NCI-H446 treated with DMSO at 0.1 percent for 48 hours (cell line): ENCODE results near the gene ZG16B.

Experiments used
- DNase-seq: peaks from one replicate; lab custom pipeline; 2025; lab: John Stamatoyannopoulos, UW

Gene ZG16B

GRCh38 chr16:2867987-2868789, 38.1 kb downstream of the ZG16B start:
- DNase-seq, result peak; percentile 78

DNA sequence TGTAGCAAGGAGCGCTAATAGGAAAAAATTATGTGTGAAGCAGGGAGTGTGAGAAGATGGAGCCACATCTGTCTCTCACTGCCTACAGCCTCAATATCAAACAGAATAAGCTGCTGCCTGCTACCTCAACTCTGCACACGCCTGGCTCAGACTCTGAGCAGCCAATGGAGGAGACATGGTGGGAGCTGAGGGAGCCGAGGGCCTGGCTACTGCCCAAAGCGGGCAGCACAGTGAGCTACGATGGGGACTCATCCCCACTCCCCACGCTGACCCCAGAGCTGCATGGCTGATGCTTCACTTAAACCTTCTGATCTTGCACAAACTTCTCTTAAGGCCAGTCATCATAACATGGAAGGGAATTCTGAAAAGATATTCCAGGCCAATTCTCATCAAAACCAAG, 41.8 kb downstream of the ZG16B start:
- no peak for DNase-seq

DNA sequence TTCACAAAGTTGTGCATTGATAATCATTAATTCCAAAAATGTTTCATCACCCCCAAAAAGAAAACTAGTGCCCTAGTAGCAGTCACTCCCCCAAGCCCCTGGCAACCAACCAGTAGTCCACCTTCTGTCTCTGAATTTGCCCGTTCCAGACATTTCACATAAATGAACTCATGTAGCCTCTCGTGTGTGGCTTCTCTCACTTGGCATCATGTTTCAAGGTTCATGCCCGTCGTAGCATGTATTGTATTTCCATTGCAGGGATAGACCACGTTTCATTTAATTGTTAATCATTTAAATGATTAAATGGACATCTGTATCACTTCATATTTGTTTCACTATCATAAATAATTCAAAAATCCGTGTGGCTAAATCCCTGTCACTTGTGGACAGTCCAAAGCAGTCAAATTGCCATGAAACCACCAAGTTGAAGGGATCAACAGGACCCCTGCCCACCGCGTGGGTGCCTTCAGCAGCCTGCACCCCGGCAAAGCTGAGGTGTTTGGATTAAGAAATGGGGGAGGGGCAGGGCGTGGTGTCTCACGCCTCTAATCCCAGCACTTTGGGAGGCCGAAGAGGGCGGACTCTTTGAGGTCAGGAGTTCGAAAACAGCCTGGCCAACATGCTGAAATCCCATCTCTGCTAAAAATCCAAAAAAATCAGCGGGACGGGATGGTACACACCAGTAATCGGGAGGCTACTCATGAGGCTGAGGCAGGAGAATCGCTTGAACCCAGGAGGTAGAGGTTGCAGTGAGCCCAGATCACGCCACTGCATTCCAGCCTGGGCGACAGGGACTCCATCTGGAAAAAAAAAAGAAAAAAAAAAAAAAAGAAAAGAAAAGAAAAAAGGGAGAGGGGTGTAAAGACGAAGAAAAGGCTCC, 44.2 kb downstream of the ZG16B start:
- peak; percentile 2 for DNase-seq

GRCh38 chr16:2874912-2875362, 44.8 kb downstream of the ZG16B start:
- DNase-seq, result peak; percentile 43

GRCh38 chr16:2879854-2880508, 49.9 kb downstream of the ZG16B start:
- no peak for DNase-seq
